GM21529 (cell line): ENCODE data around the gene SYTL1.

ENCODE experiments used
- ATAC-seq: cut with Tn5 transposase; IDR thresholded peaks from one replicate; pipeline ENCODE4 v1.9.1; 2021; ENCODE audit not compliant: unreplicated experiment

Gene SYTL1

DNA sequence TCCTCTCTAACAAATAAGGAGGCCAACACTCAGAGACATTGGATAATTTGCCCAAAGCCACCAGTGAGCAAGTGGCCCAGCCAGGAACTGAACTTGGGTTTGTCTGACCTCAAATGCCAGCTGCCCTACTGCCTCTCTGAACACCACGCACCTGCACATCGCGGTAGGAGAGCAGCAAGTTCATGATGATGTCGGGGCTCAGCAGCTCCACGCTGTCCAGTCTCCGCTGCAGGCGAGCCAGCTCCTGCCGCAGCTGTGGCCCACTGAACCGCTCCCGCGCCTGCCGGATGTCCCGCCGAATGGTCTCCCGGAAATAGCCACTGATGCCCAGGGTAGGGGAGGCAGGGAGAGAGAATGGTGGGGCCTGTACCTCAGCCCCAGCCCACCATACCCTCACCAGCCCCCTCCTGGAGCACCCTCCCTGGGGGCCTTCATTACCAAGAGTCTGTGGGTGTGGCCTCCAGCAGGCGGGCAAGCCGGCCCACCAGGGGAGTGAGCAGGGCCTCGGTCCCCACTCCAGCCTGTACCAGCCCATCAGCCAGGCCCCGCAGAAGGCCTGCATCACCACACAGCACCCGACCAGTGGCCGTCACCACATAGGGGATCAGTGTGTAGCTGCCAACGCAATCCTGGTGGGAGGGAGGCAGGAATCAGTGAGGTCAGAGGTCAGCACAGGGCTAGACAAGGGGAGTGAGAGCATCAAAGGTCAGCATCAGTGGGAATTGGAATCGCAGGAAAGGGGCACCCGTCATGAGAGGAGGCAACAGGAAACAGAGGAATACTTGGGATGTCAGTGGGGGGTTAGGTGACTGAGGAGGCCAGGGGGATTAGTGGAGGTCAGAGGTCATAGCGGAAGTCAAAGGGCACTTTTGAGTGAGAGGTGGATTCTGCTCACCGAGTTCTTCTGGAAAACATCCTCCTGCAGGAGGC, 22.2 kb downstream of the SYTL1 start:
- no peak for ATAC-seq

DNA sequence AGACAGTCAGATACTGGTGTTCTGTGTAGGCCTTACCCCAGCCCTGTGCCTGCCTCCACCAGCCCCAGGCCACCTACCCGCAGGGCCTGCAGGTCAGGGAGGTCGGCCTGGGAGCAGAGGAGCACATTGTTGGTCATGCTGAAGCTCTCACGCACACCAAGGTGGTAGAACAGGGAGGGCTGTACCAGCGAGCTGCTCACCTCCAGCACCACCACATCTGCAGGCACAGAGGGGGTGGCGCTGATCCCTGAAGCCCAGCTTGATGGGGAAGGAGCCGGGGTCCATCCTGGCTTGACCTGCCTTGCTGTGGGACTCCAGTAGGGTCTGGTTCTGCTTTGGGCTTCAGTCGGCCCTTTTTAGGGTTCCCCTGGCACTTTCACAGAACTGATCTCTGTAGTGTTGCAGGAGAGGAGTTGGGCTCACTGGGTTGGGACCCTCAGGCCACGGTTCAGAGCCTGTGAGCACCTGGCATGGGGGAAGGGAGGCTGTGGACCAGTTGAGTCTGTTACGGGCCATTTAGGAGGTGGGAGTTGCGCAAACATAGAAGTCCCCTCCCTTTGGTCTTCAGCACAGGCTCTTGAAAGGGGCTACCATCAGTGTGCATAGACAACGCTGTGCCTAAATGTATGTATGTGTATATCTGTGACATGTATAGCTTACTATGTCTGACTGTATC, 23.0 kb downstream of the SYTL1 start:
- ATAC-seq = no peak

DNA sequence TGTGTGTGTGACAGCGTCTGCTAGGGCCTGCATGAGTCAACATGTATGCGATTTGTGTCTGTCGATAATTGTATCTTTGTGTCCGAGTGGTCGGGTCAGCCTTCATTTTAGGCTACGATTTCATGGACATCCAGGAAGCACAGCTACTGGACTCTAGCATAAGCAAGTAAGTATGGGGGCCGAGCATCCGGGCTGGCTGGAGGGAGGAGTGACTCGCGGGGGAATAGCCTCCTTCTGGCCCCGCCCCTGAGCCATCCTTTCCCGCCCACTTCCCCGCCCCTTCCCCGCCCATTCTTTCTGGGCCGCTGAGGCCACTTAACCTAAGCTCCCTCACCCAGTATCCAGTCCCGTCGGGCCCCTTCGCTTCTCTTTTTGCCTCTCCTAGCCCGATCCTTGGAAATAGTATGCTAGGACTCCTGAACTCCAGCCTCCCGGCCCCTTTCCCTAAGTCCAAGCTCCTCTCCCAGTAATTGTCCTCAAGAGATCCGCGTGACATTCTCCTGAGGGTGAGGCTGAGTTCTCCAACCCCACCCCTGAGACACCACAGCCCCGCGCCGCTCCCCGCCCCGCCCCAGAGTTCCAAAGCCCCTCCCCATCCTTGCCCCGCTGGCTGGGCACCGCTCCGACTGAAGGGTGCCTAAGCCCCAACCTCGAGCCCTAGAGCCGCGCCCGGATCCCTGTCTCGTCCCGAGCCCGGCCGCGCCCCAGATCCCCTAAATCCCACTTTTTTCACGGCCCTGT, 23.7 kb downstream of the SYTL1 start:
- ATAC-seq = peak; percentile 46

DNA sequence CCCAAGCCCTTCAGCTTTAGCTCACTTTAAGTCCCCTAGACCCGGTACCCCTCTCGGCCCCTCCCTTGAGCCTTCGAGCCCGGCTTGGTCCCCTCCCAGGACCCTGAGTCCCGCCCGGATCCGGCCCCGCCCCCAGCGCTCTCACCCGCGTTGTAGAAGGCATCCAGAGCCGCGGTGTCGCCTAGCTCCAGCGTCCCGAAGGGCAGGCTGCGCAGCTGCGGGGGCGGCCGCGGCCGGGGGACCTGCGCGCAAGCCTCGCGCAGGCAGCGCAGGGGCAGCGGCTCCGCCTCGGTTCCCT, 24.2 kb downstream of the SYTL1 start:
- peak; percentile 40 for ATAC-seq

DNA sequence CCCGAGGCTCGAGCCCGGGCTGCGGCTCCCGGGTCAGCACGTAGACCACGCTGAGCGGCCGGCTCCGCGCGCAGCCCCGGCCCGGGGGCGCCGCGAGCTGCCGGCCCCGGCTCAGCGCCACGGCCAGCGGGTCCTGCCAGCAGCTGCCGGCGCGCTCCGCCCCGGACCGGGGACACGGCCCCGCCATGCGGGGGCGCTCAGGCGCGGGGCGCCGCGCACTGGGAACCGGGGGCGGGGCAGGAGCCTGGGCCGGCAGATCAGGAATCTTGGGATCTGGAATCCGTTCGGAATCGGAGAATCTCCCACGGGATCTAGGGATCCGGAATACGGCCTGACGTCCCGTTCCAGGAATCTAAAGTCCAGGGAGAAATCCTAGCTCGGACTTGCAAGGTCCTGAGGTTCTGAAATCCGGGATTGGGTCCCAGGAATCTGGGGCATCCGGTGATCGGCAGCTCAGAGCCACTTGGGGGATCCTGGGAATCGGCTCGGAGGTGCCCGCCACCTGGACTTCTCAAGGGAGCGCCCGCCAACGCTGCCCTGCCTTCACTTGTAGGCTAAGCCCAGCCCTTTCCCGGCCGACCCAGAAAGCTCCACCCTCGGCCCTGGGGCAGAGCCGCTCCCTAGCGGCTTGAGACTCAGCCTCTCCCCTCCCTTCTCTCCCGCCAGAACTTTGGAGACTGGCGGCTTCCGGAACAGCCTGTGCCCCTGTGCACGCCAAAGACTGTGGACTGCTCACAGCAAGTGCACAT, 24.8 kb downstream of the SYTL1 start, which contains the start of gene MAP3K6:
Gene MAP3K6, minus strand, starts transcription at position 551 of the 749 bp plus-strand sequence. Its CDS starts 364 bp downstream, at position 187.
- peak; percentile 37 for ATAC-seq

DNA sequence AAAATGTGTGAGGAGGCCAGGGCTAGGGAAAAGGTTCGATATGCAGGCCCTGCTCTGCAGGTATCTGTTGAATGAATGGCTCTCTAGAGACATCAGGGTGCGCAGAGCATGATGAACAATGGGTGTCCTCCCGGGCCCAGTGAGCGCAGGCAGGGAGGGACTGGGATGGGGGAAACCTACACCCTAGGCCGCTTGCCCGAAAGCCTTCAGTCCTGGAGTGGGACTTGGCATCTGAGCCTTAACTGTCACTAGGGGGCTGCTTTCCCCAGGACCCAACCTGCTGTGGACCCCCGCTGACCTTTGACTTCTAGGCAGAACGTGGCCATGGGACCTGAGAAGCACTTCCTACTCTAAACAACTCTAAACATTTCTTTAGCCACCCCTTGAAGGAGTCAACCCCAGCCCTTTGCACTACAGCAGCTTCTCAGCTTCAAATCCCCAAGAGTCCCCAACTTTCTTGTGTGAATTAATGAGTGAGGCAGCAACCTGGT, 25.4 kb downstream of the SYTL1 start:
- ATAC-seq = no peak

DNA sequence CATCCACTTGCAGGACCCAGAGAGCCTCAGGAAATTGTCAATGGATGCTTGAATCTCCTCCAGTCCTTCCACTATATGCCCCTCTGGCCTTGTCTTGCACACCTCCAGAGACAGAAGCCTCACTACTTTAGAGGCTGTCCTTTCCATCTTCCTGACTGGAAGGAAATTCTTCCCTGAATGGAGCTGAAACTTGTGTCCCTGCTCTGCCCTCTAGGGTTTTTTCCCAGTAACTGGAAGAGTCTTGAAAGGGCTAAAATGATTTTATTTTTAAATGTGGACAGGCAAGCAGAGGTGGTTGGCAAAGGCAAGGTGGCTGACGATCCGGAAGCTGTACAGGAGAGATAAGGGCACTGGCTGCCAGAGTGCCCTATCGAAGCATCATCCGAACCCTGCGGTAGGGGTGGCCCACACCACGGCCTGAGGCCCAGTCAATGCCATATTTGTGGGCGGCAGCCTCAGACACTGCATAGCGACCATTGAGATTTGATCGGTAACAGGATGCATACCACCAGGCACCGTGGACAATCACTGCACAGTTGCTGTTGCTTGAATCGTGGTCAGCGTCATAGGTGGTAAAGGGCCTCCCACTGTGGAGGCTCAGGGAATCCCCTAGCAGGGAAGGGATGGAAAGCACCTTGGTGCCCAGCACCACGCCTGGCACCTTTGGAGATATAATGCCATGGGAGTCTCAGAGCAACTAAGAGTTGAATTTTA, 27.2 kb downstream of the SYTL1 start:
- no peak for ATAC-seq

DNA sequence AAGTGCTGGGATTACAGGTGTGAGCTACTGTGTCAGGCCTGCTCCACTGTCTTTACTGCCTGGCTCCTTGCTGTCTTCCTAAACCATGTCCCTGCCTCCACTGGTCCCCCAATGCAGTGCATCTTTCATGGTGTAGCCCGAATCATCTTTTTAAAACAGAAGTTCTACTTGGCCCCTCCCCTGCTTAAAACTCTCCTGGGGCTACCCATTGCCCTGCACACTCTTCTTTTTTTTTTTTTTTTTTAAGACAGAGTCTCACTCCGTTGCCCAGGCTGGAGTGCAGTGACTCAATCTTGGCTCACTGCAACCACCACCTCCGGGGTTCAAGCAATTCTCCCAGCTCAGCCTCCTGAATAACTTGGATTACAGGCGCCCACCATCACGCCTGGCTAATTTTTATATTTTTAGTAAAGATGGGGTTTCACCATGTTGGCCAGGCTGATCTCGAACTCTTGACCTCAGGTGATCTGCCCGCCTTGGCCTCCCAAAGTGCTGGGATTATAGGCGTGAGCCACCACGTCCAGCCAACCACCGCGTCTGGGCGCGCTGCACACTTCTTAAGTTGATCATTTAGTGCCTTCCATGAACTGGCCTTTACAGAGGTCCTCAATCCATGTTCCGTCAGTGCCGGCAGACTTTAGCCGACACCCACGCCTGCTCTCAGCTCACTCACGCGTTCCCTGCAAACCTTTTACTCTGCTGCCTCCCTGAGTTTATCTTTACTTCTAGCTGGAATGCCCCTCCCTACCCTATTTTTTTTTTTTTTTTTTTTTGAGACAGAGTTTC, 30.4 kb downstream of the SYTL1 start:
- no peak for ATAC-seq

DNA sequence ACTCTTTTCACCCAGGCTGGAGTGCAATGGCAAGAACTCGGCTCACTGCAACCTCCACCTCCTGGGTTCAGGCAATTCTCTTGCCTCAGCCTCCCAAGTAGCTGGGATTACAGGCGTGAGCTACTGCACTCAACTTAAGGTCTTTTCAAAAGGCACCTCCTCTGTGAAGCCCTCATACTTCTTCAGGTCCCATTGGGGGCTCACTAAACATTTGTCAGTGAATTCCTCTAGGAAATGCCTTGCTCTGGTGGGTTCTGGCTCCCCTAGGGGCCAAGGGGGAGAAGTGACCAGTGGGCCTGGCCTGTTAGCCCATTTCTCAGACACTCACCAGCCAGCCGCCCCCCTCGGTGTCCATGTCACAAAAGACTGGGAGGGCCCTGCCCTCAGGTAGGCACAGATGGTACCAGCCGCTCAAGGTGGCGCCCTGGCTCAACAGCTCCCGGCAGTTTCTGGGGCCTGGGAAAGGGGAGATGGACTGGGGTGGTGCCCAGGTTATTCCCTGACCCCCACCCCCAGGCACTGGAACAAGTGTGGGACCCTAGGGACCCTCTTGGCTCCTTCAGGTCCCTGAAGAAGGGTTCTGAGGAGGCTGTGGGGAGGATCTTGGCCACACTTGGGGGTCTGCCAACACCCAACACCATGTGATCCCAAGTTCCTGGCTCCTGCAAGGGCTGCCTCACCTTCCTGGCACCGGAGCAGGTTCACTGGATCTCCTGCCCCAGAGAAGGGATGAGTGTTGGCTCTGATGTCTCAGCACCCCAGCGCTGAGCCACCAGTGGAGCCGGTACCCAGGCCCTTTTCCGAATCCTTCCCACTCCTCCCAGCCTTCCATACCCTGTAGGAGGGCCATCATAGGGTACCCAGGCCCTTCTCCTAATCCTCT, 31.2 kb downstream of the SYTL1 start:
- ATAC-seq = no peak

DNA sequence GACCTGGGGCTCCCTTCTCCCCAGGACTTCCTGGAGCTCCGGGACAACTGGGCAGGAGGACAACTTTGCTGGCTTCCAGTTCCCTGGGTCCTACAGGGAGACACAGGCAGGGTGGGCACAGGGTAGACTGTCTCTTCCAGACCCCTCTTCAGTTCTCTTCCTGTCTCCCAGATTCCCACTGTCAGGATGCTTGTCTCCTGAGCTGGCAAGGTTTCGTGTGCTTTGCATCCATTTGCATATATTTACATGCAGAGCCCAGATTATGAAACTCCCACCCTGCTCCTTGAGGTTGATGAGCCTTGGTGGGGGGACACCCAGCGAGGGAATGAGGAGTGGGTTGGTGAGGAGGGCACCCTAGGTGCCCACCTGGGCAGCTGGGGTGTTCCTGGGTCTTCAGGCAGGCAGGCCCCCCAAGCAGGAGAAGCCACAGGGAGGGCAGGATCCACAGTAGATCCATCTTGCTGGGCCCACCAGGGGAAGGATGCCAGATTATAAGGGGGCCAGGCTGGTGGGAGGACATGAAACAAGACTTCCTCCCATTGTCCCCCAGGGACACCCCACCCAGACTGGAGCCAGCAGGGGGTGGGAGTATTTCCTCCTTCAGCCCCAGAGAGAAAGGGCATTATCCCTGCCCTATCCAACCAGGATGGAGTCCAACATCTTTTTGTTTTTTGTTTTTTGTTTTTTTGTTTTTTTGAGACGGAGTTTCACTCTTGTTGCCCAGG, 32.7 kb downstream of the SYTL1 start, which contains the start of gene FCN3:
Gene FCN3, minus strand, starts transcription at position 463 of the 725 bp plus-strand sequence. Its CDS starts 6 bp downstream, at position 457.
- ATAC-seq = no peak

DNA sequence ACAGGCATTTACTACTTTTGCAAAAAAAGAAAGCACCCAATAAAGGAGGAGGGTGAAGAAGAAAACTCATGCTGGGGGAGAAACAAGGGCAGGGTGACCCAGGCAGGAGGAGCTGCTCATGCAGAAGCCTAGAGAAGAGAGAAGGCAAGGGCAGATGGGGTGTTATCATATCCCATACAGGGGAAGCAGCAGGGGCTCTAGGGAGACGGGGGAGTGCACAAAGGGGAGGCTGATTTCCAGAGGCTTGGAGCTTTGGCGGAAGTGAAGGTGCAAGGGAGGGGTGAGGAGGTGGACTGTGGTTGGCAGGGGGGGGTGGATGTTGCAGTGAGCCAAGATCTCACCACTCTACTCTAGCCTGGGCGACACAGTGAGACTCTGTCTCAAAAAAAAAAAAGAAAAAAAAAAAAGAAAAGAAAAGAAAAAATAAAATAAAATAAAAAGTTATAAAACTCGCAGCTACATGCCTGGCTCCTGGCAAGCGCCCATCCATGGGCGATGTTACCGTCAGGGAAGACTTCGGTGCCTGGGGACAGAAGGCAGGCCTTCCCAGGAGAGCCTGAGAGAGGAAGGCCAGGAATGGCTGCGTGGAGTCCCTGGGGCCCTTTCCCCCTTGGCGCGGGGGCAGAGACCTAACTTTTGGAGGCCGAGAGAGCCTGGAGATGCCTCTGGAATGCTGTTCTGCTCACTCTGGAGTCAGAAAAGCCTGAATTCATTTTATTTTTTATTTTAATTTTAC, 36.1 kb downstream of the SYTL1 start:
- no peak for ATAC-seq

DNA sequence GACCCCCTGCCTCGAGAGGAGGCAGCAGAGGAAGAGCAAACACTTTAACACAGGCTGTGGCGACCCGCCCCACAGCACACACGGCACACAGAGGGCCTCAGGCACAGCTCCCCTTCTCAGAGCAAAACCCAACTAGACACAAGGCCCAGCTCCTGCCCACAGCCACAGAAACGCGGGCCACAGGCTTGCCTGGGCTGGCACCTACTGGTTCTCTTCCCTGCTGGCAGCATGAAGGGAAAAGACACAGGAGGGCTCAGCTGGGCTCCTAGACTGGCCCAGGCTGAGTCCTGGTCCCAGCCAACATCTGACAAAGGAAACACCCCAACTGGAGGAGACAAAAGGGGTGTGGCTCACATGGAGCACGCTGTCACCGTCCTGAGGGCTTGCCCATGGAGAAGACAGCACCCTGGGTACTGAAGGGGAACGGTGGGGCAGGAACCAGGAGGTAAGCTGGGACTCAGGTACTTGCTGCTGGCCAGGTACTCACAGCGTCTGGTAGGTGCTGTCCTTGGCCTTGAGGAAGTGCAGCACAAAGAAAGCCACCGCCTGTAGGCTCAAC, 37.8 kb downstream of the SYTL1 start:
- ATAC-seq = no peak

DNA sequence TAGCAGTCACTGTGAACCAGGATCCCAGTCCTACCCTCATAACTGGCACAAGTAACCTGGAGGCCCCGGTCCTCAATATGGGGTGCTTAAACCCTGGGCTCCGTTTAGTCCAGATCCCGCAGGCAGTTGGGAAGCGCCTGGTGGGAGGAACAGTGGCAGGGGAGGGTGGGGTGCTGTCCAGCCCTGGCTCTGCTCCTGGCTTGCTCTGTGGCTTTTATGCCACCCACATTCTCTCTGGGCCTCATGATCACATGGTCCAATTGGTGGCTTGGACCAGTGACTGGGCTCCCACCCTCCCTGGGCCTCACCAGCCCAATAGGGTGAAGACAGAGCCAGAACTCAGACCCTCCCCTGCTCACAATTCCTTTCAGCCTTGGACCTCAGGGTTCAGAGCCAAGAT, 38.4 kb downstream of the SYTL1 start:
- no peak for ATAC-seq

DNA sequence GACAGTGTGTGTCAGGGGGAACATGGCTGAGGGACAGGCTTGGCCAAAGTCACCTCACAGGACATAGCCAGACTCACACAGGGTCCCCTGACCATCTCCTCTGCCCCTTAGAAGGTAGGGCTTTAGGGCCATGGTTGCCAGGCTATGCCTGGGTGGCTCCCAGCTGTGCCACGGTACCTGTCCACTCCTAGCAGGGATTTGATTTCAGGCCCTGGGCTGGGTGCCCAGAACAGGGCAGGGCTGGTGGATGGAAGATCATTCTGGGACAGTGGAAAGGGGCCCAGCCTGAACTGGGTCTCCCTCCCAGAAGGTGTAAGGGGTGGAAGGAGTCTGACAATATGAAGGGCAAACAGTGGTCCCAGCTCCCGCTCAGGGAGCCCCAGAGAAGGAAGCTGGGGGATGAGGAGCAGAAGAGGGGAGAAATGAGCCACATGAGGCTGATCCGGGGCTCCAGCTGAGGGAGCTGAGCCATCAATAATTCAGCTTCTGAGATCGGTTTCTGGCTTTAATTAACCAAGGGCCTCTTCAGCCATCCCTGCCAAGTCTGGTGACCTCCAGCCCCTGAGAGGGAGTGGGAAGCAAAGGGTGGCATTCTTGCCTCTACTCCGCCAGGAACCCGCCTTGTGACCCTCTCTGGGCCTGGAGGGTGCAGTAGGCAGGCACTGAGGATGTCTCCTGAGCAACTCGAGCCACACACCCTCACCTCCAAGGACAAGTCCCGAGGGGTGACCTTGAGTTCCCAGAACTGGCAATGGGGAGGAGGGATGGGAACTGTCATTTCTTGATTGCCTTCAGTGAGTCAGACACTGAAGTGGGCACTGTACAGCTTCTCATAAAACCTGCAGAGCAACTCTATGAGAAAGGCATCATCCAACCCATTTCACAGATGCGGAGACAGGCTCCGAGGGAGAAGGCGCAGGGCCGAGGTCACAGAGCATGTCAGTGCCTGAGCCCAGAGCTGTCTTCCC, 39.2 kb downstream of the SYTL1 start:
- no peak for ATAC-seq

DNA sequence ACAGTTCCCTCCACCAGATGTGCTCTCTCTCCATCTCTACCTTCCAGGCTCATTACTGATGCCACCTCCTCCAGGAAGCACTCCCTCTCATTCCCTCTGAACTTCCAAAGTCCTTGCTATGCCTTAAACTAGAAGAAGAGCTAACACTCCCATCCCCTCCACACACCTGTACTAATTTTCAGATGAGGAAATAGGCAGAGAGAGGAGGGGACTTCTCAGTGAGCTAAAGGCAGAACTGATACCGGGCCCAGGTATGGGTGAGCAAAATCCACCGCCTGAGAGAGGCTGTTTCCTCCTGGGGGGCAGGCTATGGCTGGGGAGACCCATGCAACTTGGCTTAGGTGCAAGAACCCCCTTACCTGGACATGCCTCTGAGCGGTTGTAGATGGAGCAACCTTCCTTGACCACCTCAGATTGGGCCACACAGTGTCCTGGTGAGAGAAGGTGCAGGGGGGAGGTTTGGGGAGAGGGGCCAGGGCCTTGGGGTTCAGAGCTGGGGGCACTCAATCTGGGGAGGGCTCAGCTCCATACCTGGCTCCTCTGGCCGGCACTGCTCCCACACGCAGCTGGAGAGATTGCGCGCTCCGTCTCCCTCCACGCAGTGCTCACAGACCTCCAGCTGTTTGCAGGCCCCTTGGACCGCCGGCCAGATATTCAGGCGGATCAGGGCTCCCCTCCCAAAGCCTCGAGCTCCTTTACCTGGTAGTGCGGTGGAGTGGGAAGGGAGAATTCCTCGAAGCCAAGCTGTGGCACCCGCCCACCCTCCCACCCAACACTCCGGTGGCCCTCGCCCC, 40.3 kb downstream of the SYTL1 start:
- no peak for ATAC-seq
